Stimulated activated CD4-positive, alpha-beta T cell treated with anti-CD3 and anti-CD28 coated beads, Interleukin-1b, Interleukin-23, amount 100 ng/mL, for 1 hour (primary cell): ENCODE results near the gene SERPINA3.

Experiments
- DNase-seq, 2 donors: peaks; one replicate each; pipeline ENCODE4 v3.0.0-alpha.2; 2020; ENCODE audit warnings: low read depth in 2 of 2

Gene SERPINA3

DNA sequence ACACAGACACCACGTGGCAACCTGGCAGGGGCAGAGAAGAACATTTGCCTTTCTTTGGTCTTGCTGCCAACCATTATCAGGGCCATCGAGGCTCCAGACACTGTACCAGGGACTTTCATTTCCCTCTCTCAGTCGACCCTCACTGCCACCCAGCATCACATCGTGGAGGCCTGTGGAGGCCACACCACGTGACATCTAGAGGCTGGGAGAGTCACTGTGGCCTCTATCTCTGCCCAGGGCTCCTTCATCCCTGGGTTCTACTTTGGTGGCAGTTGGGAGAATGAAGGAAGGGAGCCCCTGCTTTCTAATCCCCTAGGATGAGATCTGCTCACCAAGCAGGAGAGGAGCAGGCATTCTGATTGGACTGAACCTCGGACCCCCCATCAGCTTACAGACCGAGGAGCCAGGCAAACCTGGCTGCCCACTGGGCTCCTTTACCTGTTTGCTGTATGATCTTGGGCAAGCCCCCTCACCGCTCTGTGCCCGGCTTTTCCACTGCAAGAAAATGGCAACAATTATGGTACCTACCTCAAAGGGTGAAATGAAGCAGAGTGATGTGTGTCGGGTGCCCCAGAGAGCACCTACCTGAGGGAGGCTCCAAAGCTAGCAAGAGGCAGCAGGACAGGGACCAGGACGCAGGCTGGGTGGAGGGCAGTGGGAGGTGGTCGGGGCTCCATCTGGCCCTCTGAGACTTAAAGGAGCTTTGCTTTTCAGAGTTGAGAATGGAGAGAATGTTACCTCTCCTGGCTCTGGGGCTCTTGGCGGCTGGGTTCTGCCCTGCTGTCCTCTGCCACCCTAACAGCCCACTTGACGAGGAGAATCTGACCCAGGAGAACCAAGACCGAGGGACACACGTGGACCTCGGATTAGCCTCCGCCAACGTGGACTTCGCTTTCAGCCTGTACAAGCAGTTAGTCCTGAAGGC is 1.8 kb downstream of the SERPINA3 start:
- DNase-seq, result no peak

DNA sequence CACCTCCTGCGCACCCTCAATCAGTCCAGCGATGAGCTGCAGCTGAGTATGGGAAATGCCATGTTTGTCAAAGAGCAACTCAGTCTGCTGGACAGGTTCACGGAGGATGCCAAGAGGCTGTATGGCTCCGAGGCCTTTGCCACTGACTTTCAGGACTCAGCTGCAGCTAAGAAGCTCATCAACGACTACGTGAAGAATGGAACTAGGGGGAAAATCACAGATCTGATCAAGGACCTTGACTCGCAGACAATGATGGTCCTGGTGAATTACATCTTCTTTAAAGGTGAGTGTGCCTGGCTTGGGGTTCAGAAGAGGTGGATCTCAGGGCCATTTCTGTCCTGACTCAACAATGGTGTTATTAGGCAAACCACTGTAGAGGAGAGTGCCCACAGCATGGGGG is 2.6 kb downstream of the SERPINA3 start:
- DNase-seq, result no peak

DNA sequence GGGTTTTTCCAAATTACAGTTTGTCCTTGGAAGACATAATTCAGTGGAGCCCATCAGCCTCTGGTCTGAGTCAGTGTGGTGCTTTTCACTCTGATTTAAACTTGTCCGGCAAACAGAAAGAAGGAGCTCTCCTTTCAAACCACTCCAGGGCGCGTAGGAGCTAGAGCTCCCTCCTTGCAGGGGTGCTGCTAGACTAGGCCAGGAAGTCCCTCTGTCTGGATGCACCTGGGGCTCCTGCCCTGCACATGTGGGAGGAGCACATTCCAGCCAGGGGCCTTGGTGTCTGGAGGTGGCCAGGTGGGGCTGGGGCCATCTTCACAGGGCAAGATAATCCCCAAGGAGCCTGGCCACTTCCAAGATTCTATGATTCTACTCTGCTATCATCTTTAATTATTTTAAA is 3.1 kb downstream of the SERPINA3 start:
- DNase-seq, result no peak

DNA sequence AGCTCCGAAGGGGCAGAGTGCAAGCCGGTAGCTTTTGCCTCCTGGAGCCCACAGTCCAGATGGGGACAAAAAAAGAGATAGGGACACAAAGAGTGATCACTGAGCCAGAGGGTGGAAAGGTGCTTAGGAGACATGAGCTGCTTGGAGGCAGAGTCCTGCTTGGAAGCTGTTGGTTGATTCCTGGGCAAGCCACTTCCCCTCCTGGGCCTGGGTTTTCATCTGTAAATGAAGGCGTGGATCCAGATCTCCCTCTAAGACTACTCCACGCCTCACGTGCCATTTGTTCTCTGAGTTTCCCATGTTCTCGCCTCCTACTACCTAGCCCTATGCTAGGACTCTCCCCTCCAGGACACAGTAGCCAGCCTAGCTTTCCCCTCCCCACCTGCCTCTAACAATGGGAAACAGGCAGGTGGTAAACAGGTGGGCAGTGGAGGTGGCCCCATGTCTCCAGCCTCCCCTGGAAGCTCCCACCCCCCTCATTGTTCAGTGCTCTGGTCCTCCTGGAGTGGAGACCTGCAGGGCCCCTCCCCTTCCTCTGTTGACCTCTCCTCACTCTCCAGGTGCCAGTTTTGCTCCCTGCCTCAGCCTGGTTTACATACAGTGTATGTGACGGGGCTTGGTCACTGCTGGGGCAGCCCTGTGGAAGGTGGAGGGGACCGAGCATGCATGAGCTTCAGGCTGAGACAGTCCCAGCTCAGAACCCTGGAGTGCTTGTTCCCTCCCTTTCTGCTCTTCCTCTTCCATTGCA is 3.8 kb downstream of the SERPINA3 start:
- DNase-seq, result no peak

DNA sequence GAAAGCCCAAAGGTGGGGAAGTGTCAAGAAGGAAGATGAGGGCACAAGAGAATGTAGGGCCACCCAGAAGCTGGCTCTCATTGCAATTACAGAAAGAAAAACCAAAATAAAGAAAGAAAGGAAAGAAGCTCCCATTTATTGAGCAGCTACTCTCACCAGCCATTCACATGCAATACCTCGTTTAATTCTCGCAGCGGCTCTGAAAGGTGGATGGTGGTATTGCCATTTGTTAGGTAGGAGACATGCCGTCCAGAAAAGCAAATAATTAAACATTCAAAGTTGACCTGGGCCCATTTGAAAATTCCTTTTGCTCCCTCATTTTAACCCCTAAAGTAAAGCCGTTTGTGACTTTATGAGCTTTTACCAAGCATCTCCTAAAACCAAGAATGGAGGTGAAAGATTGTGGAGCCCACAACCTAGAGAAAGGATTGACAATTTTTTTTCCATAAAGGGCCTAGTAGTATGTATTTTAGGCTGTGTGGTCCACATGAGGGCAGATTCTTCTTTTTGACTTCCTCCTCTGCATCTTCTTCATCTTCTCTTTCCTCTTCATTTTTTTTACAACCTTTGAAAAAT is 5.3 kb downstream of the SERPINA3 start:
- DNase-seq, result no peak

DNA sequence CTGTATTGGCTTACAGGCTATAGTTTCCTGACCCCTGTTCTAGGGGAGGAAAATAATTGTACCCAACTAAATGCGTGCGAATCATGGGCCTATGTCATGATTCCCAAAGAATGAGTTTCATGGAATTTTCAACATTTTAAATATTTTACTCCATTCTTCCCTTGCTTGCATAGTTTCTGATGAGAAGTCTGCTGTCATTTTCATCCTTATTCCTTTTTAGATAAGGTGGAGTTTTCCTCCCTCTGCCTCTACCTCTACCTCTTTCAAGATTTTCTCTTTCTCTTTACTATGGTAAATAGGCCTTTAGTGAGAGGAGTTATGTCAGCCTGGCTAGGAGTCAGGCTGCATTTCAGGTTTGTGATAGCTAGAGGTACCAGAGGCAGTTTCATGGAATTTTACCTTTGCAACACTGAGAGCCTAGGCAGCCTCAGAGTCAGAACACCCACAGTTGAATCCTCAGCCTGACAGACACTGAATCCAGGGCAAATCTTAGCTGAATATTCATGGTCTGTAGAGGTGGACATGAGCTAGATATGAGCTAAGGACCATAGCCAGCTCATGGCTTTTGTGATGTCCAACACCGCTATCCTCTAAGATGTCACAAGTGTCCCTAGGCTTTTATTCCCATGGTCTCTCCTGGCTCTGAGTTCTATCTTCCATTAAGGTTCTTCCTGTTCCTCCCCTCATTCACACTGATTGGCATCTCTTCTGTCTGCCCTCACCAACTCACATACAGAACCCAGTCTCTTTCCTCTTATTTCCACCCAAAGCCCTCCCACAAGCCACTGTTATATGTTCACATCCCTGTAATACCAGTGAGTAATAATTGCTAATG is 6.0 kb downstream of the SERPINA3 start:
- DNase-seq, result no peak

DNA sequence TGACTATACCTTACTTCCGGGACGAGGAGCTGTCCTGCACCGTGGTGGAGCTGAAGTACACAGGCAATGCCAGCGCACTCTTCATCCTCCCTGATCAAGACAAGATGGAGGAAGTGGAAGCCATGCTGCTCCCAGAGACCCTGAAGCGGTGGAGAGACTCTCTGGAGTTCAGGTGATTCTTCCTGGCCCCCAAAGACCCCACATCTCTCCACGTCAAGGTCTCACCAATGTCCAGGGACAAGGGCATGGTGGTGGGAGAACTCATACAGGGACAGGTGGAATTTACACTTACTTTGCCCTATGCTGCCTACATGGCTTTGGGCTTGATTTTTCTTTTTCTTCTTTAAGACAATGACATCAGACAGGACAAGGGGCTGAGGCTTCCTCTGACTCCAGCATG is 7.1 kb downstream of the SERPINA3 start:
- no peak for DNase-seq

DNA sequence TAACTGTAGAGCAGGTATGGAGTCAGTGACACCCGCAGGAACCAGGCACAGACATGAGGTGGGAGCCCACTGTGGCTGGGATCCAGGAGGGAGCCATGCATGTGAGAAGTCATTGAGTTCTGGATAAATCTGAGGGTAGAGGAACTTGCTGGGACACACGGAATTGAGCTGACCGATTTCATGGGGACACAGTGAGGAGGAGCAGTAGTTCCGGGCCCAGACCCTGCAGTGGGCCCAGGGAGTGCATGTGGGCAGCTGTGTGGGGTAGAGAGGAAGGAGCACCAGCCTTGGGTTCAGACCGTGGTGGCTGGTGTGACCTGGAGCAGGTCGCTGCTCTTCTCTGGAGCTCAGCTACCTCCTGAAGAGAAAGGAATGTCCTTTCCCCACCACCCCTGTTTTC is 8.4 kb downstream of the SERPINA3 start:
- DNase-seq, result no peak

DNA sequence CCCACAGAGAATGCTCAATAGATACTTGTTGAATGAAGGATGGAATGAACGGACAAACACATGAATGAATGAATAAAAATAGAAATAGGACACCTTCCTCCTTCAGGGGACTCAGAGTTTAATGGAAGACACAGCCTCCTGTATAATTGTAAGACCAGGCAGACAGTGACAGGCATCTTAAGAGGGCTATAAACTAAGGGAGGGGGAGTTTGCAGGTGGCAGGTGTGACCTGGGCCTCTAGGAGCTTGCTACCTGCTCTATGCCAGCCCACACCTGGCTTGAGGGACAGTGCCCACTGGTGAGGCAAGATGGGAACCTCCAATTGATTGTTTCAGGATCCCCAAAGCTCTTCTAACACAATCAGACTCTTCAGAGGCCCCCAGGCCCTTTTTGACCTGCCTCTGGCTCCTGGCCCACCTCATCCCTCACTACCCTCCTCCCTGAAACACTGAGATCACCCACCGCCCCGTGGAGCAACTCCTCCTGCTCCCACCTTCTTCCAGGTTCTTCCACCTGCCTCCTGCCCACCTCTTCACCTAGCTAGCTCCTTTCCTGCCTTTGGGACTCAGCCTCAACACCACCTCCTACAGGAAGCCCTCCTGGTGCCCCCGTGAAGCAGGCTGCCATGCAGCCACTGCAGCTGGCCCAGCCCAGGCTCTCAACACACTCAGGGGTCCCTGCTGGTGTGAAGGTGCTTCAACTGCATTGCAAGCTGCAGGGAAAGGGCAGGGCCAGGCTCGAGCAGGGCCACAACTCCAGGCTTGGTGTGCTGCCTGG is 9.4 kb downstream of the SERPINA3 start:
- DNase-seq, result no peak

DNA sequence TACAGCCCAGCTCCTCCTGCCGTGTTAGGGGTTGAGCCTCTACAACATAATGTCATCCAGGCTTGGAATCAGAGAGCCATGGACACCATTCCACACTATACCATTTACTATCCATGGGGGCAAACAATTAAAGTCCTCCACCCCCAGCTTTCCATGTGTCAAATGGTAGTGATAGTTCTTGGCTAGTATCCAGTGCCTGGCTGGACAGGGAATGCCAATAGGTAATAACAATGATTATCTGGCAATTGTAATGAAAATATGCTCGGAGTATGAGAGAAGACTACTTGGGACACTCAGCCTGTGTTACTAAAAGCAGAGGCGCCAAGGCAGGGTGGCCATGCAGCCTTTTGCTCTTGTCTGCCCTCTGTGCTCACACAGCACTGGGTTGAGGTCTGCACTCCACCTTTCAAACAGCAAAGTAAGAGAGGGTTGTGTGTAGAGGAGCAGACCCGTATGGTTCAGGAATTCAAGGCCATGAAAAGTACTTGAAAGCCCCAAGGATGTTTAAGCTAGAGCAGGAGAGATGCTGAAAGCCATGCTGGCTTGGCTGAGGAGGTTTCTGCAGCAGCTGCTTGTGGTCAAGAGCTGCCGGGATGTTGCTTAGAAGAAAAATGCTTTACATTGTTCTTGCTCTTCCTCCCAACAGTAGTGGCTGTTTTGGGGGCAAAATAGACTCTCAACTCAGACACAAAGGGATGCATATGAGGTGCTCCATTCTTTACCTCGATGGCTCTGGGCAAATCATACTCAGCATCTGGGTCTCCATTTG is 10.6 kb downstream of the SERPINA3 start:
- no peak for DNase-seq

DNA sequence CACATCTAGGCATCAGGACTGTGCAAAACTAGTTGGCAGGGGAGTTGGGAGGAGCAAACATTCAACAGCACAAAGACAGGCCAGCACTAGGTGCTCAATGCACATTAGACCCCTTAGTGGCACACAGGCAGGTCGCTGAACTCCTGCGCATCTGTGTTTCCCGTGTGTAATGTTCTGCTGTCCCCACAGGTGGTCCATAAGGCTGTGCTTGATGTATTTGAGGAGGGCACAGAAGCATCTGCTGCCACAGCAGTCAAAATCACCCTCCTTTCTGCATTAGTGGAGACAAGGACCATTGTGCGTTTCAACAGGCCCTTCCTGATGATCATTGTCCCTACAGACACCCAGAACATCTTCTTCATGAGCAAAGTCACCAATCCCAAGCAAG is 11.2 kb downstream of the SERPINA3 start:
- no peak for DNase-seq

DNA sequence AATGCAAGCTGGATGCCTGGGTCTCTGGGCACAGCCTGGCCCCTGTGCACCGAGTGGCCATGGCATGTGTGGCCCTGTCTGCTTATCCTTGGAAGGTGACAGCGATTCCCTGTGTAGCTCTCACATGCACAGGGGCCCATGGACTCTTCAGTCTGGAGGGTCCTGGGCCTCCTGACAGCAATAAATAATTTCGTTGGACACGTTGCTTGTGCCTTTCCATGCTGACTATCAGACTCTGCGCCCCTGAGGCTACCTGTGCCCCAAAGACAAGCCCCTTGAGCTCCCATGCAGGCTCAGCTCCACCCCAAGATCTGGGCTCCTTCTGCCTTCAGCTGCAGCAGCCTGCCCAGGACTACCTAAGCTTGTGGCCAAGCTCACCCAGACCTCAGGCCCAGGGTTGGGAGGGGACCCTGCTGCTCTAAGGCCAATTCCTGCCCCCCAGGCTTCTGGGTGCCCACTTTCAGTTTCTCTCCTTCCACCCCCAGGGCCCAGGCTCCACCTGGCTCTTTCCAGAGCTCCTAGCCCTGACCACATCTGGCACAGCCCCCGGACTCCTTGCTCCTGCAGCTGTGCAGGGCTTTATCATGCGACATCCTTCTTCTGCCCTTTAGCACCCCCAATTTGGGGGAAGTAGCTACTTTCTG is 11.8 kb downstream of the SERPINA3 start:
- no peak for DNase-seq

DNA sequence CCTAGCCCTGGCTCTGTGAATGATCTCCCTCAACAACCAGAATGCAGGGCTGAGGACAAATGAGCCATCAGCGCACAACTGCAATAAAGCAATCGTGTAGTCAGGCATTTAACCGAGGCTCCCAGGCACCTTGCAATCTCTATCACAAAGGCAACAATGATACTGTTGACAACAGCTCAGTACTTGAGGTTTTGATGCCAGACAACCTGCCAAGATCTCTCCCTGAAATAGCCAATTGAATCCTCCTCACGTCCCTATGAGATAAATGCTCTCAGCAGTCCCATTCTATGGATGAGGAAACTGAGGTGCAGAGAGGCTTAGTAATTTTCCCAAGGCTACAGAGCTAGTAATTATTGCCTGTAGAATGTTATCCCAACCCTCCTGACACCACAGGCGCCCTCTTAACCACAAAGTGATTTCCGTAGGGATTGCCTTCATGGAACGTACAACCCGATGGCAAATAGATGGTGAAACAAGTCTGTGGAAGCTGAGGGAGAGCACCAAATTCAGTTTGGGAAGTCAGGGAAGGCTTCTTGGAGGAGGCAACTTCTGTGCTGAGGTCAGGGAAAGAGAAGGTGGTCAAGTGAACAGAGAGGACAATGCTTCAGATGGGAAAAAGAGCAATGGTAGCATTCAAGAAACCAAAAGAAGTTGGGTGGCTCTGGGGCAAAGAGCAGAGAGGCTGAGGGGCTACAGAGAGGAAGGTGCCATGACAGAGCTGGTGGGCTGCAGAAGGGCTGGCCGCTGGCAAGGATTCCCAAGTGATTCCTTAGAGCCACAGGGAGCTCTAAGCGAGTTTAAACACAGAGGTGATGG is 12.6 kb downstream of the SERPINA3 start:
- no peak for DNase-seq

DNA sequence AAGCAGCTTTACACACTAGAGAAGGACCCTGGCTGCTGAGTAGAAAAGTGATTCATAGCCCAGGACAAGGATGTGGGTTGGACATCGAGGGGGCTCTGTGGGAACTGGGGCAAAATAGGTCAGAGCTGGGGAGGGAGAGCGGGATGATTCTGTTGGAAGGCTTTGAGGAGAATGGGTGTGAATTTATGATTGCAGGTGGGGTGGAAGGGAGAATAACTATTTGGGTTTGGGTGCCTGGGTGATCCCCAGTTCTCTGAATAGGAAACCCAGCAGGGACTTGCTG is 13.1 kb downstream of the SERPINA3 start:
- no peak for DNase-seq

DNA sequence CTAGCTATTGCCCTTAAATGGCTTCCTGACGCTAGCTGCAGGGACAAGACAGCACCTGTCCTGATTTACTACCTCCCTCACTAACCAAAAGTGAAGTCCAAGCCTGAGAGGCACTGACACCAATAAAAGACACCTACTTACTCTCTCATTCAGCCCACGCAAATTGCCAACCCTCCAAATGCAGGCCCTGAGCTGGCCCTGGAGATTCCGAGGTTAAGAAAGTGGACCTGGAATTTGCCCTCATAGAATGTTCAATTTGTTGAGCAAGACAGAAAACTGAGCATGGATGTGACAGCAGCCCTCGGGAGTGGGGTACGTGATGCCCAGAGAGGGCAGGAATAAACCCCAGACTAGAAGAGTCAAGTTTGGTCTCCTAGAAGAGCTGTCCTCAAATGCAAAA is 16.4 kb downstream of the SERPINA3 start:
- DNase-seq, result no peak

DNA sequence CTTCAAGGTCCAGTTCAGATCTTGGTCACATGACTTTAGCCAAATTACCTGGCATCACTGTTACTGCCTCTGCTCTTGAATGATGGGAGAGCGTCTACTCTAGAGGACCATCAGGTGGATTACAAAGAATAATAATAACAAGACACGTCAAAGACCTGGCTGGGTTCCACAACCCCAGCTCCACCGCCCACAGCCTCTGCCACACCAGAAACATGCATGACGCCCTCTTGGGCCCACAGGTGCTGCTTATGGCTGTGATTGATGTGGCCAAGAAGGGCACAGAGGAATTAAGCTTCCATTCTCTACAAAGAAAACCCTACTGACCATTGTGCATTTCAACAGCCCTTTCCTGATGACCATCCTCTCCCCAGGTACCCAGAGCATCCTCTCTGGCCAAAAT is 18.2 kb downstream of the SERPINA3 start:
- DNase-seq, result no peak

DNA sequence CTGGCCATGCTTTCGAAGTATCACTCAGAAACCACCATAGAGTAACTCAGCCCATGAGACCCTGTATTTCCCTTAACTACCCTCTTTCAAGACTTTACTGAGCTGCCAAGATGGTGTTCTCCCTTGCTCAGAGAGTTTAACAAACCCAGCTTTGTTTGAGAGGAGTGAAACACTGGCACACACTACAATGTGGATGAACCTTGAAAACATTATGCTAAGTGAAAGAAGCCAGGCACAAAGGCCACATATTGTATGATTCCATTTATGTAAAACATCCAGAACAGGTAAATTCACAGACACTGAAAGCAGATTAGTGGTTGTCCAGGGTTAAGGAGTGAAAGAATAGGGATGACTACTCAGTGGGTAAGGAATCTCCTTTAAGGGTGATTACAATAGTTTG is 18.9 kb downstream of the SERPINA3 start:
- DNase-seq, result no peak

DNA sequence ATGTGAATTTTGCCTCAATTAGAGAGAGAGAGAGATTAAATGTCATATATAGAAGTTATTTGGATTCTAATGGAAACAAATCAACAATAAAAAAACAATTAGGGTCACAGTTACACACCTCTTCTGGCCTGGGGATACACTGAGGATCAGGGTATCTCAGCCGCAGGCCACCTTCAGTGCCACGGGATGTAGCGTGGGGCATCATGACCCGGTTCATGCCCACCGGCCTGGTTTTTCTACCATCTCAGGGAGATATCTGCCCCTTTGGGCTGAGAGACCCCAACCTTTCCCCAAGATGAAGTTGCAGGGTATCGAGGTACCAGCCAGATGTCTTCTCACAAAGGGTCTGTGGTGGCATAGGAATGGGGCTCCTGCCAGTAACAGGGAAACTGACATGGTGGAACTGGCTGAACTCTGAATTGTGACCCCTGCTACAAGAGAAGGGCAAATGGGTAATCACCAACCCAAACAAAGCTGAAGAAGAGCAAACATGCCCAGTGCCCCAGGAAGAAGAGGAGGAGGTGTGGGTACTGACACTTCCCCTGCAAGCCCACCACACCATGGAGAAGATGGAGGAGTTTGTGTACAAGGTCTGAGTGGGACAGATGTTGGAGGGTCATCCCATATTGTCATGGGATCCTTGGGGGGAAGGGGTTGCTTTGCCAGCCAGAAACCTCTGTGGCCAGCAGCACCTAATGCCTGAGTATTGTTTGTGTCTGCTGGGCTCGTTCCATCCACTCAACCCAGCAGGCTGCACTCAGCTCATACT is 19.5 kb downstream of the SERPINA3 start:
- DNase-seq, result no peak

DNA sequence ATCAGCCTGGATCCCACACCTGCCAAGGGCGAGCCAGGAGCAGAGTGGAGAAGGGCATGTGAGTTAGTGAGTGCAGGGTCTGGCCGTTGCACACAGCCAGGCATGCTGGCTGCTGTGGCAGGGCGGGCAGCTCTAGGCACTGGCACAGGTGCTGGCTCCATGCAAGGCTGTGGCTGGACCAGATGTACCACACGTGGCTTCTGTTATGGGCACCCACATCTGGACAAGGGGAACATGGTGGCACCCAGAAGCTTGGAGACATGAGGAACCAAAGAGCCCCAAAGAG is 20.1 kb downstream of the SERPINA3 start:
- DNase-seq, result no peak
